ENCODE results near the gene NOVA2. TPM values are rescaled to one million over a fixed set of nuclear protein-coding genes. Genes with fewer than 3 reads are reported as not detected.

NOVA2 gene
- polyA plus RNA-seq, 2 of the 4 experiments (the other 2 are of a cell fraction): 0.06 to 0.30 TPM

DNA sequence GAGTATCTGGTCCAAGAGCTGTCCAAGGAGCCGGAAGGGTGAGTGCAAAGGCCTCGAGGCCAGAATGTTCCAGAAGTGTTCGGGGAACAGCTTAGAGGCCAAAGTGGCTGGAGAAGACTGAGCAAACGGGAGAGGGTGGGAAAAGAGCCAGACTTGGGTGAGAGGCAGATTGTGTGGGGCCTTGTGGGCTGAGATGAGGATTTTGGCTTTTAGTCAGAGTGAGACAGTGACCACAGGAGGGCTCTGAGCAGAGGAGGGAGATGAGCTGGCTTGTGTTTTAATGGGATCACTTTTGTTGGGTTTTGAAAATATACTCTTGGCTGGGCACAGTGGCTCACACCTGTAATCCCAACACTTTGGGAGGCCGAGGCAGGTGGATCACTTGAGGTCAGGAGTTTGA lies 64.7 kb downstream of the NOVA2 start (continued):
- no peak for TF ChIP-seq EHF (CRISPR knock-in tag; IDR thresholded peaks at IDR 0.05)
- TF ChIP-seq, protein P1, sequence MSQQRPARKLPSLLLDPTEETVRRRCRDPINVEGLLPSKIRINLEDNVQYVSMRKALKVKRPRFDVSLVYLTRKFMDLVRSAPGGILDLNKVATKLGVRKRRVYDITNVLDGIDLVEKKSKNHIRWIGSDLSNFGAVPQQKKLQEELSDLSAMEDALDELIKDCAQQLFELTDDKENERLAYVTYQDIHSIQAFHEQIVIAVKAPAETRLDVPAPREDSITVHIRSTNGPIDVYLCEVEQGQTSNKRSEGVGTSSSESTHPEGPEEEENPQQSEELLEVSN (IDR thresholded peaks at IDR 0.05; ENCODE audit: borderline replicate concordance, low read depth): no peak

DNA sequence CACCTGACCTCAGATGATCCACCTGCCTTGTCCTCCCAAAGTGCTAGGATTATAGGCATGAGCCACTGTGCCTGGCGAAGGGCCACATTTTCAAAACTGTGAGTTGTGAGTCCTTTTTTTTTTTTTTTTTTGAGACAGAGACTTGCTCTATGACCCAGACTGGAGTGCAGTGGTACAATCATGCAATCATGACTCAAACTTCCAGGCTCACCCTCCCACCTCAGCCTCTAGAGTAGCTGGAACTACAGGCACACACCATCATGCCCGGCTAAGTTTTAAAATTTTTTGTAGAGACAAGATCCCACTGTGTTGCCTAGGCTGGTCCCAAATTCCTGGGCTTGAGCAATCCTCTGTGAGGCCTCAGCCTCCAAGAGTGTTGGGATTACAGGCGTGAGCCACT lies 67.4 kb downstream of the NOVA2 start:
- no peak for ATAC-seq
- POLR2A ChIA-PET: interaction anchor here (0.7 kb wide), 1 partner anchor 42 kb away, joined by 3 read pairs; no protein-coding TSS in a partner anchor
- CTCF ChIA-PET: interaction anchor here (0.6 to 1.3 kb wide), 7 partner anchors 21 to 288 kb away, joined by 3 to 4 read pairs (median 3); no protein-coding TSS in a partner anchor
- Histone ChIP-seq H3K4me2 (no peak overlapping the region), H3K4me1 (peaks cover 10% of the 10 kb centered on the region), H3K27ac (no peak overlapping the region), H3K4me3 (no peak overlapping the region), H3K9me3 (no peaks in the 10 kb centered on the region)
- FAIRE-seq: no peak
- TF ChIP-seq HEYL (CRISPR knock-in tag; IDR thresholded peaks at IDR 0.05) (no peak), FOSB (CRISPR knock-in tag; IDR thresholded peaks at IDR 0.05) (no peak), CBX8 (IDR thresholded peaks at IDR 0.05) (no peak), MYC (IDR thresholded peaks at IDR 0.05; ENCODE audit: borderline replicate concordance, low read length) (no peak), HDAC2 (IDR thresholded peaks at IDR 0.05) (no peak), RFX5 (IDR thresholded peaks at IDR 0.05) (no peak), HOXB5 (CRISPR knock-in tag; IDR thresholded peaks at IDR 0.05) (no peak), SREBF2 (IDR thresholded peaks at IDR 0.05) (no peak)
- TF ChIP-seq, protein P2, sequence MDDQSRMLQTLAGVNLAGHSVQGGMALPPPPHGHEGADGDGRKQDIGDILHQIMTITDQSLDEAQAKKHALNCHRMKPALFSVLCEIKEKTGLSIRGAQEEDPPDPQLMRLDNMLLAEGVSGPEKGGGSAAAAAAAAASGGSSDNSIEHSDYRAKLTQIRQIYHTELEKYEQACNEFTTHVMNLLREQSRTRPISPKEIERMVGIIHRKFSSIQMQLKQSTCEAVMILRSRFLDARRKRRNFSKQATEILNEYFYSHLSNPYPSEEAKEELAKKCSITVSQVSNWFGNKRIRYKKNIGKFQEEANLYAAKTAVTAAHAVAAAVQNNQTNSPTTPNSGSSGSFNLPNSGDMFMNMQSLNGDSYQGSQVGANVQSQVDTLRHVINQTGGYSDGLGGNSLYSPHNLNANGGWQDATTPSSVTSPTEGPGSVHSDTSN (IDR thresholded peaks at IDR 0.05): no peak
- TF ChIP-seq, protein P3, sequence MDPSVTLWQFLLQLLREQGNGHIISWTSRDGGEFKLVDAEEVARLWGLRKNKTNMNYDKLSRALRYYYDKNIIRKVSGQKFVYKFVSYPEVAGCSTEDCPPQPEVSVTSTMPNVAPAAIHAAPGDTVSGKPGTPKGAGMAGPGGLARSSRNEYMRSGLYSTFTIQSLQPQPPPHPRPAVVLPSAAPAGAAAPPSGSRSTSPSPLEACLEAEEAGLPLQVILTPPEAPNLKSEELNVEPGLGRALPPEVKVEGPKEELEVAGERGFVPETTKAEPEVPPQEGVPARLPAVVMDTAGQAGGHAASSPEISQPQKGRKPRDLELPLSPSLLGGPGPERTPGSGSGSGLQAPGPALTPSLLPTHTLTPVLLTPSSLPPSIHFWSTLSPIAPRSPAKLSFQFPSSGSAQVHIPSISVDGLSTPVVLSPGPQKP (IDR thresholded peaks at IDR 0.05; ENCODE audit: low read depth, low read length): no peak
- 82% methylated on average over 3 of the region's 3 CpGs for WGBS (ENCODE audit: missing lambda C conversion rate)
- DNase-seq (ENCODE audit: low read depth in 1 of 2, low spot score in 1 of 2): no peak

DNA sequence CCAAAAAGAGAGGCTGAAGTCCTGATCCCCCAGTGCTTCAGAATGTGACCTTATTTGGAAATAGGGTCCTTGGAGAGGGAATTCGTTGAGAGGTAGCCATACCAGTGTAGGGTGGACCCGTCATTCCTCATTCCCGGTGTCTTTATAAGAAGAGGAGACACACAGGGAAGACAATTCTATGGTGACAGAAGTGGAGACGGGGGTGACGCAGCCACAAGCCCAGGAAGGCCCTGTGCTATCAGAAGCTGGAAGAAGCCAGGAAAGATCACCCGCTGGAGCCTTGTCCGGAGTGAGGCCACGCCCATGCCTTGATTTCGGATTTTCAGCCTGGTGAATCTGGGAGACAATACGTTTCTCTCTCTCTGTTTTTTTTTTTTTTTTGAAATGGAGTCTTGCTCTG lies 68.7 kb downstream of the NOVA2 start:
- no peak for TF ChIP-seq FOSB (CRISPR knock-in tag; IDR thresholded peaks at IDR 0.05)
- no peak for TF ChIP-seq ZC3H11A (IDR thresholded peaks at IDR 0.05)
- TF ChIP-seq FOXS1 (CRISPR knock-in tag; IDR thresholded peaks at IDR 0.05): no peak
- TF ChIP-seq JUN (IDR thresholded peaks at IDR 0.05): no peak
- TF ChIP-seq HOXB13 (CRISPR knock-in tag; IDR thresholded peaks at IDR 0.05; ENCODE audit: low read depth): no peak
- no peak for TF ChIP-seq RARB (CRISPR knock-in tag; IDR thresholded peaks at IDR 0.05)
- TF ChIP-seq, protein P1 (IDR thresholded peaks at IDR 0.05; ENCODE audit: borderline replicate concordance, low read depth): no peak
- no peak for TF ChIP-seq GATA3 (IDR thresholded peaks at IDR 0.05; ENCODE audit: borderline replicate concordance)
- no peak for FAIRE-seq
- H3K4me1 ChIP-seq: peaks cover 17% of the 10 kb centered on the region
- no peak overlapping the region for H3K4me2 ChIP-seq
- no peak for ATAC-seq
- no peak overlapping the region for H3K4me3 ChIP-seq
- CTCF ChIA-PET: interaction anchor here (1.0 to 1.3 kb wide), 4 partner anchors 41 to 172 kb away, joined by 3 to 4 read pairs (median 3); no protein-coding TSS in a partner anchor
- no peak for DNase-seq (ENCODE audit: low read depth in 1 of 2, low spot score in 1 of 2)
- no peak overlapping the region for H3K27ac ChIP-seq
- POLR2A ChIA-PET: no interaction called here
- 68% methylated on average over 10 of the region's 10 CpGs for WGBS (ENCODE audit: missing lambda C conversion rate)
- no peaks in the 10 kb centered on the region for H3K9me3 ChIP-seq

All from A549 (cell line).